GM12872 (cell line): Measurements from ENCODE around the gene SMIM7.

Source experiments
- CTCF ChIP-seq: IDR thresholded peaks from 3 replicates; pipeline ENCODE4 v1.5.1; 2011; ENCODE audit warnings: low read depth, mild to moderate bottlenecking, low read length, moderate library complexity; ENCODE audit not compliant: insufficient read depth

SMIM7 gene

DNA sequence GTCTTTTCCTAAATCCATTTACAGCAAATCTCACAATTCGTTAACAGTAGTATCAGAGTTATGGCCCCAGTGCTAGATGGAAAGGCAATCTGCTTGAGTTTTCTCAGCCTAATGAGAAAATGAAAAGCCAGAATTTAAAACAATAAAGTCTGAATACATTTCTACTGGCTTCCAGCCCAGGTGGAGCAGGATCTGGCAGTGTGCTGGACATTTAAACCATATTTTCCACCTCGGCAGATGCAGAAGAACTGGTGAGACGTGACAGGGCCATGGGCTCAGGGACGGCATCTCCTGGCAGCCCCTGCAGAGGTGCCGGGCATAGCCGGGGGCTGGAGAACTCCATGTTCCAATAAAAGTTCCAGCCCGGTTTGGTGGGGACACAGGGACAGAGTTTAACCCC is 7.1 kb downstream of the SMIM7 start:
- no peak for TF ChIP-seq CTCF

DNA sequence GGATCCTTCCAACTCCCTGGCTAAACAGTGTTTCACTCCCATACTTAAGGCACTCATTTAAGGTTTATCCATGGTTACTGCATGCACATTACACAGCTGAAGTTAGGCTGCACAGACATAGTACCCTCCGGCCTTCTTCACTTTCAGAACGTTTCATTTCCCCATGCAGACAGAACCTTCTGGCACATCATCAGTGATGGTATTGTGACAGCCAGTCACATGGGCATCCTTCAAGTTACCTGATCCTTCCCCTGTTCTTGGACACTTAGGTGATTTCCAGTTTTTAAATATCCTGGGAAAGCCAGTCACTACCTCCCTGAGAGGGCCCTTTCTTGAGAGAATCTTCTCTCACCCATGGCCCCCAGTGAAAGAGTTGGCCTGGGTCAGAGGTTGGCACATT is 9.1 kb downstream of the SMIM7 start:
- TF ChIP-seq CTCF: no peak

- no peak for TF ChIP-seq CTCF
These were observed 10.2 kb downstream of the SMIM7 start for GRCh38 chr19:16649734-16650133.

GRCh38 chr19:16645140-16645539 is 14.8 kb downstream of the SMIM7 start:
- no peak for TF ChIP-seq CTCF

- TF ChIP-seq CTCF: no peak
These were observed 18.2 kb downstream of the SMIM7 start for GRCh38 chr19:16641695-16642094.

DNA sequence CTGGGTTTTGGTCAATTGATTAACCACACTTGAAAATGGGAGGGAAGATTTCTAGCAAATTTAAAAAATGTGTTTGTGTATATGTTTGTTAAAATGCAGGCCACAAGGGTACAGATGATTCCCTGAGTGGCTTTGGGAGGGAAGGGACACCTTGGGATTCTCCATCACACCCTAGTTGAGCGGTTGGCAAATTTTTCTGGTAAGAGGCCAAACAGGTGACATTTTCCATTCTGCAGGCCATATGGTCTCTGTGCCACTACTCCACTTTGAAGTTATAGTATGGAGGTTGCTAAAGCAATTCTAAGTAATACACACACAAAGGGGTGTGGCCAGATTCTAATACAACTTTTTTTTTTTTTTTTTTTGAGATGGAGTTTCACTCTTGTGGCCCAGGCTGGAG is 19.0 kb downstream of the SMIM7 start:
- no peak for TF ChIP-seq CTCF

GRCh38 chr19:16638666-16639065 is 21.3 kb downstream of the SMIM7 start:
- no peak for TF ChIP-seq CTCF

GRCh38 chr19:16637535-16637934 is 22.4 kb downstream of the SMIM7 start:
- no peak for TF ChIP-seq CTCF
